GM19043 (cell line): ENCODE measurements around the gene RASL11B.
"Not testable (repeated sequence)": the region's sequence is repeated elsewhere in the genome, so short reads cannot be mapped to it uniquely, and the experiment has no call there.

ENCODE experiments used
- ATAC-seq: cut with Tn5 transposase; IDR thresholded peaks from one replicate; pipeline ENCODE4 v1.9.1; 2021; ENCODE audit warnings: low read depth; ENCODE audit not compliant: unreplicated experiment

Gene RASL11B

GRCh38 chr4:52861879-52862616, at the start of gene RASL11B:
TSS of gene RASL11B (plus strand) at chr4:52862317. CDS start at chr4:52862508, 191 bp downstream.
- peak; percentile 99 for ATAC-seq

- ATAC-seq, result no peak
These were observed 48.6 kb upstream of the RASL11B start for GRCh38 chr4:52813546-52813945.

GRCh38 chr4:52822583-52822971, 39.5 kb upstream of the RASL11B start:
- no peak for ATAC-seq

GRCh38 chr4:52822972-52823701, 39.0 kb upstream of the RASL11B start:
- no peak for ATAC-seq

- no peak for ATAC-seq
These were observed 38.4 kb upstream of the RASL11B start for GRCh38 chr4:52823702-52824092.

- no peak for ATAC-seq
These were observed 37.9 kb upstream of the RASL11B start for GRCh38 chr4:52824270-52824602.

GRCh38 chr4:52824603-52825459, 37.3 kb upstream of the RASL11B start:
- no peak for ATAC-seq

- ATAC-seq, result no peak
These were observed 36.5 kb upstream of the RASL11B start for GRCh38 chr4:52825460-52826090.

GRCh38 chr4:52833941-52834525, 28.1 kb upstream of the RASL11B start:
- ATAC-seq, result no peak

- not testable (repeated sequence) for ATAC-seq
These were observed 27.3 kb upstream of the RASL11B start for GRCh38 chr4:52834641-52835456.

GRCh38 chr4:52836120-52836519, 26.0 kb upstream of the RASL11B start:
- ATAC-seq, result no peak

GRCh38 chr4:52836678-52837077, 25.4 kb upstream of the RASL11B start:
- no peak for ATAC-seq

GRCh38 chr4:52837716-52838558, 24.2 kb upstream of the RASL11B start:
- ATAC-seq, result no peak

GRCh38 chr4:52838729-52839586, 23.2 kb upstream of the RASL11B start:
- no peak for ATAC-seq

- ATAC-seq, result no peak
These were observed 21.4 kb upstream of the RASL11B start for GRCh38 chr4:52840531-52841370.

- no peak for ATAC-seq
These were observed 20.2 kb upstream of the RASL11B start for GRCh38 chr4:52841682-52842456.
